H1 (cell line): ENCODE measurements around the gene ESPNL. TPM values are rescaled to one million over a fixed set of nuclear protein-coding genes. Genes with fewer than 3 reads are reported as not detected.

Experiments
- CTCF ChIA-PET: fragments of 300-600 bp; sonication (Branson Sonifier 250); formaldehyde crosslinking; loops from one replicate; lab custom pipeline; 2021; ENCODE audit not compliant: partially characterized antibody; lab: Charles Lee
- POLR2A ChIA-PET: fragments of 300-600 bp; sonication (Branson Sonifier 250); formaldehyde crosslinking; loops from one replicate; lab custom pipeline; 2021; ENCODE audit warnings: inconsistent platforms; ENCODE audit not compliant: partially characterized antibody; lab: Charles Lee
- DNase-seq, 2 experiments: peaks; one replicate each; pipeline versions ENCODE4 v3.0.0 to v3.0.0-alpha.2; 2010 to 2022; ENCODE audit warnings: low spot score in 2 of 2, low read depth in 1 of 2, mixed read lengths in 1 of 2
- FAIRE-seq: peaks from 2 replicates; lab custom pipeline; 2011; peaks lifted over from hg19 to GRCh38; lab: Jason Lieb, UNC
- H2AFZ ChIP-seq: 2 replicates; pipeline ENCODE4 v1.8.1; 2012; ENCODE audit warnings: low read length, inconsistent platforms
- H2AK5ac ChIP-seq: 2 replicates; pipeline ENCODE4 v1.6.1; 2013; ENCODE audit warnings: low read depth, low read length
- H2BK120ac ChIP-seq: replicated peaks from 2 replicates; pipeline ENCODE3; 2013; ENCODE audit warnings: low read depth, low read length, inconsistent platforms
- H2BK12ac ChIP-seq: 2 replicates; pipeline ENCODE4 v1.6.1; 2013; ENCODE audit warnings: low read depth, low read length
- H2BK15ac ChIP-seq: 2 replicates; pipeline ENCODE4 v1.6.1; 2013; ENCODE audit warnings: low read length
- H2BK20ac ChIP-seq: 2 replicates; pipeline ENCODE4 v1.6.1; 2013; ENCODE audit warnings: low read length
- H2BK5ac ChIP-seq: 2 replicates; pipeline ENCODE4 v1.6.1; 2013; ENCODE audit warnings: low read depth, low read length
- H3K14ac ChIP-seq: 2 replicates; pipeline ENCODE4 v1.6.1; 2013; ENCODE audit warnings: inconsistent platforms; ENCODE audit not compliant: insufficient read length
- H3K18ac ChIP-seq: 2 replicates; pipeline ENCODE4 v1.6.1; 2013; ENCODE audit warnings: low read length; ENCODE audit errors: extremely low read depth
- H3K23ac ChIP-seq: 2 replicates; pipeline ENCODE4 v1.6.1; 2013; ENCODE audit warnings: inconsistent platforms; ENCODE audit not compliant: insufficient read length
- H3K23me2 ChIP-seq: 2 replicates; pipeline ENCODE4 v1.6.1; 2013; ENCODE audit warnings: low read depth, low read length
- H3K27ac ChIP-seq: 2 replicates; pipeline ENCODE4 v1.6.1; 2011; ENCODE audit warnings: low read depth, low read length, inconsistent platforms
- H3K27me3 ChIP-seq, 4 experiments: replicated peaks in 1 of 4; 1 replicate in 1 of 4; 2 replicates in 3 of 4; pipeline versions ENCODE4 v1.6.1 to v1.8.1; 2011 to 2013; ENCODE audit warnings: low read length in 3 of 4, mild to moderate bottlenecking in 3 of 4, inconsistent platforms in 2 of 4, mixed read lengths in 2 of 4, moderate library complexity in 1 of 4; ENCODE audit not compliant: control insufficient read depth in 3 of 4, insufficient read depth in 3 of 4; ENCODE audit errors: extremely low read depth in 1 of 4
- H3K36me3 ChIP-seq, 4 experiments: 2 replicates each; pipeline versions ENCODE4 v1.6.1 to v1.8.1; 2011 to 2013; ENCODE audit warnings: mild to moderate bottlenecking in 4 of 4, low read length in 3 of 4, moderate library complexity in 2 of 4, control low read depth in 1 of 4, inconsistent platforms in 1 of 4; ENCODE audit not compliant: insufficient read depth in 4 of 4, control insufficient read depth in 2 of 4
- H3K4ac ChIP-seq: replicated peaks from 2 replicates; pipeline ENCODE3; 2013; ENCODE audit warnings: low read length, low read depth, mixed read lengths, inconsistent platforms; ENCODE audit not compliant: insufficient read length
- H3K4me1 ChIP-seq, 4 experiments: replicated peaks in 1 of 4; 1 replicate in 1 of 4; 2 replicates in 3 of 4; pipeline versions ENCODE4 v1.6.1 to v1.8.1; 2011 to 2013; ENCODE audit warnings: low read length in 3 of 4, inconsistent platforms in 2 of 4, mixed read lengths in 1 of 4; ENCODE audit not compliant: insufficient read depth in 4 of 4, control insufficient read depth in 3 of 4
- H3K4me2 ChIP-seq, 2 experiments: 2 replicates each; pipeline versions ENCODE4 v1.6.1 to v1.8.1; 2011 to 2013; ENCODE audit warnings: low read depth in 2 of 2, low read length in 2 of 2, control low read depth in 1 of 2, inconsistent platforms in 1 of 2, mild to moderate bottlenecking in 1 of 2; ENCODE audit not compliant: insufficient read depth in 1 of 2
- H3K4me3 ChIP-seq, 4 experiments: fragments of 200-600, 300-600 bp in 1 of 4; sonication (generic), shearing (Covaris generic), sonication (Bioruptor Twin) in 1 of 4; 2 replicates each; pipeline versions ENCODE4 v1.5.1 to v1.8.1; 2011 to 2016; ENCODE audit warnings: low read length in 4 of 4, low read depth in 3 of 4, control low read depth in 2 of 4, inconsistent platforms in 2 of 4, mild to moderate bottlenecking in 2 of 4, mixed read lengths in 1 of 4, moderate library complexity in 1 of 4; ENCODE audit not compliant: insufficient read depth in 2 of 4; ENCODE audit errors: extremely low read depth in 1 of 4
- H3K56ac ChIP-seq: replicated peaks from 2 replicates; pipeline ENCODE3; 2013; ENCODE audit warnings: low read depth, mild to moderate bottlenecking, mixed read lengths, low read length, inconsistent platforms; ENCODE audit not compliant: insufficient read length
- H3K79me1 ChIP-seq: 2 replicates; pipeline ENCODE4 v1.6.1; 2013; ENCODE audit warnings: low read depth, low read length, control low read depth
- H3K79me2 ChIP-seq, 2 experiments: 2 replicates each; pipeline versions ENCODE4 v1.6.1 to v1.8.1; 2012 to 2013; ENCODE audit warnings: low read length in 2 of 2, mild to moderate bottlenecking in 2 of 2, inconsistent platforms in 1 of 2; ENCODE audit not compliant: insufficient read depth in 2 of 2, control insufficient read depth in 1 of 2
- H3K9ac ChIP-seq, 4 experiments: replicated peaks in 1 of 4; 1 replicate in 1 of 4; 2 replicates in 3 of 4; pipeline versions ENCODE4 v1.6.1 to v1.8.1; 2011 to 2013; ENCODE audit warnings: low read depth in 3 of 4, low read length in 3 of 4, control low read depth in 2 of 4, mild to moderate bottlenecking in 2 of 4, moderate library complexity in 2 of 4, inconsistent platforms in 1 of 4; ENCODE audit errors: extremely low read depth in 1 of 4
- H3K9me3 ChIP-seq, 2 experiments: 2 replicates each; pipeline versions ENCODE4 v1.6.1 to v1.8.1; 2012 to 2013; ENCODE audit warnings: mild to moderate bottlenecking in 2 of 2, moderate library complexity in 2 of 2, control low read depth in 1 of 2, inconsistent platforms in 1 of 2, low read depth in 1 of 2, low read length in 1 of 2, mixed read lengths in 1 of 2; ENCODE audit not compliant: insufficient read depth in 2 of 2
- H4K20me1 ChIP-seq, 2 experiments: replicated peaks in 1 of 2; 2 replicates each; pipeline versions ENCODE3 to v1.8.1; 2011 to 2013; ENCODE audit warnings: inconsistent platforms in 2 of 2, low read length in 2 of 2, mild to moderate bottlenecking in 1 of 2; ENCODE audit not compliant: insufficient read depth in 2 of 2, control insufficient read depth in 1 of 2
- H4K5ac ChIP-seq: 2 replicates; pipeline ENCODE4 v1.6.1; 2013; ENCODE audit warnings: low read length, low read depth, mixed read lengths, inconsistent platforms; ENCODE audit not compliant: insufficient read length
- H4K8ac ChIP-seq: 2 replicates; pipeline ENCODE4 v1.8.0; 2013; ENCODE audit warnings: mild to moderate bottlenecking, moderate library complexity, low read length, inconsistent platforms; ENCODE audit not compliant: insufficient read depth; ENCODE audit errors: extremely low read depth
- H4K91ac ChIP-seq: replicated peaks from 2 replicates; pipeline ENCODE3; 2013; ENCODE audit warnings: low read length, mixed read lengths, inconsistent platforms; ENCODE audit not compliant: insufficient read length
- SP1 ChIP-seq: IDR thresholded peaks from 2 replicates; pipeline ENCODE4 v1.6.1; 2011; ENCODE audit warnings: low read depth, low read length
- WGBS, 2 experiments: shearing (Covaris generic) in 1 of 2; methylation state at CpG; one replicate each; pipeline versions ENCODE4 v1.1.6 to v1.1.7; 2013 to 2015; ENCODE audit warnings: low lambda C conversion rate in 2 of 2, mixed read lengths in 2 of 2, inconsistent platforms in 1 of 2, low coverage in 1 of 2, missing lambda C conversion rate in 1 of 2; ENCODE audit not compliant: insufficient replicate concordance in 2 of 2, insufficient coverage in 1 of 2, insufficient read length in 1 of 2; ENCODE audit errors: extremely low coverage in 1 of 2, missing lambda C conversion rate in 1 of 2; 5-methylcytosine and 5-hydroxymethylcytosine counted together
- polyA plus RNA-seq, 7 experiments: library from polyadenylated mRNA; depleted of rRNA in 3 of 7; stranded (reverse) in 5 of 7; unstranded in 2 of 7; fragments of >200 nt in 5 of 7; fragments of 200-250 nt in 2 of 7; gene quantifications; 1 replicate in 5 of 7; 2 replicates in 1 of 7; 4 replicates in 1 of 7; pipeline versions ENCODE4 v1.2.1 to v1.2.3, GENCODE V29; 2011 to 2013; ENCODE audit warnings: missing spikeins in 2 of 7, mixed read lengths in 2 of 7
- total RNA-seq: library from RNA; stranded (reverse); fragmentation: NEBNext Ultra II Directional; extraction: Animal tissue kit (Norgen Biotek cat#: 25700); gene quantifications from 2 replicates; pipeline ENCODE4 v1.2.1, GENCODE V29; 2021

ESPNL gene
- total and polyA plus RNA-seq, 2 of the 8 experiments (the other 6 are each of a cell fraction or from before 2014, with no cell fraction given): 0.68 to 1.3 TPM

- Histone ChIP-seq H3K14ac (no peak overlapping the region), H3K79me1 (no peaks in the 10 kb centered on the region), H3K56ac (no peak overlapping the region), H3K4ac (no peak overlapping the region), H3K18ac (no peak overlapping the region), H2AFZ (no peak overlapping the region), H3K36me3 (no peaks in the 10 kb centered on the region), H3K4me2 (no peak overlapping the region), H4K20me1 (peaks cover 0 to 1% of the 10 kb centered on the region in 2 experiments), H2BK120ac (no peak overlapping the region), H3K23ac (no peak overlapping the region), H3K23me2 (peaks cover 8% of the 10 kb centered on the region; the same call in 1 of the 2 replicates), H2BK20ac (no peak overlapping the region), H4K91ac (no peak overlapping the region), H3K9me3 (no peaks in the 10 kb centered on the region), H3K79me2 (no peaks in the 10 kb centered on the region), H2BK12ac (no peak overlapping the region), H3K27me3 (peaks cover 0 to 23% (median 15%) of the 10 kb centered on the region in 4 experiments; a peak in 6 of 7 replicates), H4K8ac (no peak overlapping the region), H2BK5ac (no peak overlapping the region), H3K9ac (no peak overlapping the region), H4K5ac (no peak overlapping the region), H2AK5ac (no peak overlapping the region; the same call in 1 of the 2 replicates), H3K4me3 (no peak overlapping the region), H2BK15ac (no peak overlapping the region), H3K27ac (no peak overlapping the region), H3K4me1 (peaks cover 0 to 23% (median 9%) of the 10 kb centered on the region in 4 experiments; a peak in 6 of 7 replicates)
- ChIA-PET POLR2A (interaction anchor here (1.6 kb wide), 1 partner anchor 9 kb away, joined by 4 read pairs; no protein-coding TSS in a partner anchor), CTCF (interaction anchor here (1.1 to 6.4 kb wide), 4 partner anchors 8 to 48 kb away, joined by 3 to 72 read pairs (median 5); partner anchors contain the start of gene KLHL30)
- FAIRE-seq (no peak), DNase-seq (no peak)
- 94% methylated on average over 10 of the region's 10 CpGs; no CpG with 5 or more reads in 1 of the 2 experiments for WGBS, 2 experiments
- no peak for TF ChIP-seq SP1
Measured at GRCh38 chr2:238154570-238154969, 54.4 kb downstream of the ESPNL start.
